NT2/D1 (cell line): ENCODE measurements around the gene AGAP2.

ENCODE experiments used
- YY1 ChIP-seq: IDR thresholded peaks from 2 replicates; pipeline ENCODE4 v1.6.1; 2011; ENCODE audit not compliant: insufficient read length, insufficient read depth
- ZNF274 ChIP-seq: IDR thresholded peaks from 2 replicates; pipeline ENCODE4 v1.6.1; 2011; ENCODE audit warnings: mild to moderate bottlenecking, low read depth, low read length

DNA sequence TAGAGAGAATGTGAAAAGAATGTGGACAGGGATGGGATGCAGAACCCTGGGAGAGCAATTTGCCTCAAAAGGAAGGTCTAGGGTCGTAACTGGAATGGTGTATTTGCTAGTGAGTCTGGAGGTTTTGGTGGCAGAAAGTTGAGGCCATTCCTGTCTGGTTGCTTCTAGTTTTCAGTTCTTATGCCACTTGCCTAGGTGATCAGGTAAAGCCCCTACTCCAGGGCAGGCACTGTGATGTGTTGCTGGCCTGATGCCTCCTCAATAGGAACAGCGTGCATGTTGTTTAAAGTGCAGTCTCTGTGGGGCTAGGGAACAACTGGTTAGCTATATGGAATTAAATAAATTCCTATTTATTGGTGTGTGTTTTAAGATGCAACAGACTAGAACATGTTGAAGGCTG, 38.2 kb downstream of the AGAP2 start:
- TF ChIP-seq YY1 (no peak), ZNF274 (no peak)
